Neural cell (in vitro differentiated cells): Measurements from ENCODE around the gene RABGAP1L. TPM values are rescaled to one million over a fixed set of nuclear protein-coding genes. Genes with fewer than 3 reads are reported as not detected.

Experiments
- H2AFZ ChIP-seq: fragments of 200-600, 300-800 bp; sonication (generic), shearing (Covaris generic); 2 replicates; pipeline ENCODE4 v1.6.0; 2014; ENCODE audit warnings: low read depth, mild to moderate bottlenecking, antibody characterized with exemption, low read length, moderate library complexity
- H3F3A ChIP-seq: fragments of 200-600 bp; shearing (Covaris generic); 2 replicates; pipeline ENCODE4 v1.6.1; 2016; ENCODE audit warnings: mild to moderate bottlenecking, moderate library complexity, mixed read lengths, antibody characterized with exemption, low read length; ENCODE audit not compliant: insufficient read depth, poor library complexity, severe bottlenecking
- H3K27ac ChIP-seq: fragments of 200-600, 300-800 bp; sonication (generic), shearing (Covaris generic); 2 replicates; pipeline ENCODE4 v1.5.1; 2014; ENCODE audit warnings: mild to moderate bottlenecking, low read length, moderate library complexity
- H3K27me3 ChIP-seq: fragments of 300-800, 200-600 bp; sonication (generic), shearing (Covaris generic); 2 replicates; pipeline ENCODE4 v1.6.0; 2014; ENCODE audit warnings: mild to moderate bottlenecking, low read depth, low read length, moderate library complexity; ENCODE audit not compliant: insufficient read depth
- H3K36me3 ChIP-seq: fragments of 300-800, 200-600 bp; sonication (generic), shearing (Covaris generic); 2 replicates; pipeline ENCODE4 v1.5.1; 2014; ENCODE audit warnings: mild to moderate bottlenecking, antibody characterized with exemption, low read length, moderate library complexity; ENCODE audit not compliant: insufficient read depth
- H3K4me2 ChIP-seq: fragments of 300-800, 200-600 bp; sonication (generic), shearing (Covaris generic); 2 replicates; pipeline ENCODE4 v1.6.0; 2014; ENCODE audit warnings: mild to moderate bottlenecking, low read length
- H3K4me3 ChIP-seq: fragments of 300-800, 200-600 bp; sonication (generic), shearing (Covaris generic); 2 replicates; pipeline ENCODE4 v1.5.1; 2014; ENCODE audit warnings: mild to moderate bottlenecking, low read length, moderate library complexity
- H3K79me2 ChIP-seq: fragments of 200-600 bp; shearing (Covaris generic); replicated peaks from 2 replicates; pipeline ENCODE4 v1.6.0; 2014; ENCODE audit warnings: mild to moderate bottlenecking, low read length, moderate library complexity; ENCODE audit not compliant: insufficient read depth
- H3K9ac ChIP-seq: fragments of 300-800, 200-600 bp; sonication (generic), shearing (Covaris generic); 2 replicates; pipeline ENCODE4 v1.6.1; 2016; ENCODE audit warnings: mild to moderate bottlenecking, low read length, mixed read lengths
- H3K9me2 ChIP-seq: fragments of 200-600 bp; shearing (Covaris generic); 2 replicates; pipeline ENCODE4 v1.6.1; 2016; ENCODE audit warnings: mild to moderate bottlenecking, low read length, mixed read lengths; ENCODE audit not compliant: insufficient read depth
- H3K9me3 ChIP-seq: fragments of 200-600, 300-800 bp; sonication (generic), shearing (Covaris generic); 2 replicates; pipeline ENCODE4 v1.6.1; 2016; ENCODE audit warnings: mild to moderate bottlenecking, mixed run types, low read length, moderate library complexity, mixed read lengths
- H4K20me1 ChIP-seq: fragments of 200-600 bp; shearing (Covaris generic); 2 replicates; pipeline ENCODE4 v1.6.1; 2016; ENCODE audit warnings: mild to moderate bottlenecking, mixed run types; ENCODE audit not compliant: insufficient read depth
- CTCF ChIP-seq: fragments of 450-650 bp; IDR thresholded peaks from 2 replicates; pipeline ENCODE4 v1.5.1; 2014; ENCODE audit warnings: antibody characterized with exemption, mild to moderate bottlenecking, moderate library complexity; ENCODE audit not compliant: poor library complexity, severe bottlenecking
- EP300 ChIP-seq: fragments of 450-650 bp; conservative IDR thresholded peaks from 2 replicates; pipeline ENCODE4 v1.6.1; 2014; ENCODE audit warnings: antibody characterized with exemption, mild to moderate bottlenecking, moderate library complexity; ENCODE audit not compliant: poor library complexity, severe bottlenecking
- EZH2 ChIP-seq: fragments of 200-600, 300-800 bp; shearing (Covaris generic), sonication (generic); IDR thresholded peaks from 2 replicates; pipeline ENCODE4 v1.6.1; 2014; ENCODE audit warnings: antibody characterized with exemption, low read length, borderline replicate concordance, mild to moderate bottlenecking; ENCODE audit not compliant: insufficient read depth, poor library complexity, severe bottlenecking
- MXI1 ChIP-seq: fragments of 450-650 bp; conservative IDR thresholded peaks from 2 replicates; pipeline ENCODE4 v1.6.1; 2014; ENCODE audit warnings: antibody characterized with exemption, mild to moderate bottlenecking; ENCODE audit not compliant: poor library complexity, severe bottlenecking
- POLR2AphosphoS5 ChIP-seq: IDR thresholded peaks from 2 replicates; pipeline ENCODE4 v1.6.1; 2012
- RAD21 ChIP-seq: fragments of 450-650 bp; conservative IDR thresholded peaks from 2 replicates; pipeline ENCODE4 v1.6.1; 2014; ENCODE audit warnings: antibody characterized with exemption, mild to moderate bottlenecking, moderate library complexity
- REST ChIP-seq: IDR thresholded peaks from 2 replicates; pipeline ENCODE4 v1.6.1; 2012; ENCODE audit warnings: borderline replicate concordance
- SMC3 ChIP-seq: fragments of 450-650 bp; conservative IDR thresholded peaks from 2 replicates; pipeline ENCODE4 v1.6.1; 2014; ENCODE audit warnings: antibody characterized with exemption, mild to moderate bottlenecking, moderate library complexity; ENCODE audit not compliant: poor library complexity
- TAF1 ChIP-seq: IDR thresholded peaks from 2 replicates; pipeline ENCODE4 v1.6.1; 2012; ENCODE audit warnings: low read depth
- polyA plus RNA-seq: library from polyadenylated mRNA; depleted of rRNA; stranded (reverse); fragments of >200 nt; gene quantifications from 2 replicates; pipeline ENCODE4 v1.2.3, GENCODE V29; 2014

RABGAP1L gene
- polyA plus RNA-seq, 1 donor from 2014 or later, result 32.2 TPM

GRCh38 chr1:174788981-174789380 lies 629.7 kb downstream of the RABGAP1L start:
- no peak overlapping the region for H3K4me2 ChIP-seq
- no peak overlapping the region for H3K9ac ChIP-seq

GRCh38 chr1:174789399-174789798 lies 630.1 kb downstream of the RABGAP1L start:
- H3K36me3 ChIP-seq, result no peaks in the 10 kb centered on the region
- no peaks in the 10 kb centered on the region for H4K20me1 ChIP-seq
- H3K9me2 ChIP-seq, result no peaks in the 10 kb centered on the region
- H3F3A ChIP-seq, result no peaks in the 10 kb centered on the region
- H3K79me2 ChIP-seq, result no peaks in the 10 kb centered on the region
- no peak overlapping the region for H2AFZ ChIP-seq
- no peak overlapping the region for H3K4me2 ChIP-seq
- H3K4me3 ChIP-seq, result no peak overlapping the region
- H3K27me3 ChIP-seq, result no peaks in the 10 kb centered on the region
- no peaks in the 10 kb centered on the region for H3K9me3 ChIP-seq
- no peak overlapping the region for H3K9ac ChIP-seq
- H3K27ac ChIP-seq, result no peak overlapping the region
- TF ChIP-seq RAD21 (no peak), SMC3 (no peak), CTCF (no peak), EZH2 (no peak), POLR2AphosphoS5 (no peak), EP300 (no peak)

More at GRCh38 chr1:174788981-174789380, 629.7 kb downstream of the RABGAP1L start:
- no peak overlapping the region for H3K4me3 ChIP-seq
- no peaks in the 10 kb centered on the region for H3K36me3 ChIP-seq
- H3K9me3 ChIP-seq, result no peaks in the 10 kb centered on the region
- H2AFZ ChIP-seq, result no peak overlapping the region
- no peaks in the 10 kb centered on the region for H3K9me2 ChIP-seq
- no peaks in the 10 kb centered on the region for H3K79me2 ChIP-seq
- TF ChIP-seq RAD21, result no peak
- TF ChIP-seq MXI1, result no peak
- no peak for TF ChIP-seq CTCF
- TF ChIP-seq TAF1, result no peak
- TF ChIP-seq SMC3, result no peak
- no peak for TF ChIP-seq EP300
- no peak for TF ChIP-seq REST
- no peak for TF ChIP-seq EZH2
- no peak for TF ChIP-seq POLR2AphosphoS5
- H3F3A ChIP-seq, result no peaks in the 10 kb centered on the region
- no peak overlapping the region for H3K27ac ChIP-seq
- H4K20me1 ChIP-seq, result no peaks in the 10 kb centered on the region
- H3K27me3 ChIP-seq, result no peaks in the 10 kb centered on the region
